H1 (cell line): Measurements from ENCODE around the gene OR4C6. TPM values are rescaled to one million over a fixed set of nuclear protein-coding genes. Genes with fewer than 3 reads are reported as not detected.

Source experiments
- CTCF ChIA-PET: fragments of 300-600 bp; sonication (Branson Sonifier 250); formaldehyde crosslinking; loops from one replicate; lab custom pipeline; 2021; ENCODE audit not compliant: partially characterized antibody; lab: Charles Lee
- POLR2A ChIA-PET: fragments of 300-600 bp; sonication (Branson Sonifier 250); formaldehyde crosslinking; loops from one replicate; lab custom pipeline; 2021; ENCODE audit warnings: inconsistent platforms; ENCODE audit not compliant: partially characterized antibody; lab: Charles Lee
- DNase-seq, 2 experiments: peaks; one replicate each; pipeline versions ENCODE4 v3.0.0 to v3.0.0-alpha.2; 2010 to 2022; ENCODE audit warnings: low spot score in 2 of 2, low read depth in 1 of 2, mixed read lengths in 1 of 2
- FAIRE-seq: peaks from 2 replicates; lab custom pipeline; 2011; peaks lifted over from hg19 to GRCh38; lab: Jason Lieb, UNC
- H2AFZ ChIP-seq: 2 replicates; pipeline ENCODE4 v1.8.1; 2012; ENCODE audit warnings: low read length, inconsistent platforms
- H2AK5ac ChIP-seq: 2 replicates; pipeline ENCODE4 v1.6.1; 2013; ENCODE audit warnings: low read depth, low read length
- H2BK120ac ChIP-seq: replicated peaks from 2 replicates; pipeline ENCODE3; 2013; ENCODE audit warnings: low read depth, low read length, inconsistent platforms
- H2BK12ac ChIP-seq: 2 replicates; pipeline ENCODE4 v1.6.1; 2013; ENCODE audit warnings: low read depth, low read length
- H2BK15ac ChIP-seq: 2 replicates; pipeline ENCODE4 v1.6.1; 2013; ENCODE audit warnings: low read length
- H2BK20ac ChIP-seq: 2 replicates; pipeline ENCODE4 v1.6.1; 2013; ENCODE audit warnings: low read length
- H2BK5ac ChIP-seq: 2 replicates; pipeline ENCODE4 v1.6.1; 2013; ENCODE audit warnings: low read depth, low read length
- H3K14ac ChIP-seq: 2 replicates; pipeline ENCODE4 v1.6.1; 2013; ENCODE audit warnings: inconsistent platforms; ENCODE audit not compliant: insufficient read length
- H3K18ac ChIP-seq: 2 replicates; pipeline ENCODE4 v1.6.1; 2013; ENCODE audit warnings: low read length; ENCODE audit errors: extremely low read depth
- H3K23ac ChIP-seq: 2 replicates; pipeline ENCODE4 v1.6.1; 2013; ENCODE audit warnings: inconsistent platforms; ENCODE audit not compliant: insufficient read length
- H3K23me2 ChIP-seq: 2 replicates; pipeline ENCODE4 v1.6.1; 2013; ENCODE audit warnings: low read depth, low read length
- H3K27ac ChIP-seq: 2 replicates; pipeline ENCODE4 v1.6.1; 2011; ENCODE audit warnings: low read depth, low read length, inconsistent platforms
- H3K27me3 ChIP-seq, 4 experiments: replicated peaks in 1 of 4; 1 replicate in 1 of 4; 2 replicates in 3 of 4; pipeline versions ENCODE4 v1.6.1 to v1.8.1; 2011 to 2013; ENCODE audit warnings: low read length in 3 of 4, mild to moderate bottlenecking in 3 of 4, inconsistent platforms in 2 of 4, mixed read lengths in 2 of 4, moderate library complexity in 1 of 4; ENCODE audit not compliant: control insufficient read depth in 3 of 4, insufficient read depth in 3 of 4; ENCODE audit errors: extremely low read depth in 1 of 4
- H3K36me3 ChIP-seq, 4 experiments: 2 replicates each; pipeline versions ENCODE4 v1.6.1 to v1.8.1; 2011 to 2013; ENCODE audit warnings: mild to moderate bottlenecking in 4 of 4, low read length in 3 of 4, moderate library complexity in 2 of 4, control low read depth in 1 of 4, inconsistent platforms in 1 of 4; ENCODE audit not compliant: insufficient read depth in 4 of 4, control insufficient read depth in 2 of 4
- H3K4ac ChIP-seq: replicated peaks from 2 replicates; pipeline ENCODE3; 2013; ENCODE audit warnings: low read length, low read depth, mixed read lengths, inconsistent platforms; ENCODE audit not compliant: insufficient read length
- H3K4me1 ChIP-seq, 4 experiments: replicated peaks in 1 of 4; 1 replicate in 1 of 4; 2 replicates in 3 of 4; pipeline versions ENCODE4 v1.6.1 to v1.8.1; 2011 to 2013; ENCODE audit warnings: low read length in 3 of 4, inconsistent platforms in 2 of 4, mixed read lengths in 1 of 4; ENCODE audit not compliant: insufficient read depth in 4 of 4, control insufficient read depth in 3 of 4
- H3K4me2 ChIP-seq, 2 experiments: 2 replicates each; pipeline versions ENCODE4 v1.6.1 to v1.8.1; 2011 to 2013; ENCODE audit warnings: low read depth in 2 of 2, low read length in 2 of 2, control low read depth in 1 of 2, inconsistent platforms in 1 of 2, mild to moderate bottlenecking in 1 of 2; ENCODE audit not compliant: insufficient read depth in 1 of 2
- H3K4me3 ChIP-seq, 4 experiments: fragments of 200-600, 300-600 bp in 1 of 4; sonication (generic), shearing (Covaris generic), sonication (Bioruptor Twin) in 1 of 4; 2 replicates each; pipeline versions ENCODE4 v1.5.1 to v1.8.1; 2011 to 2016; ENCODE audit warnings: low read length in 4 of 4, low read depth in 3 of 4, control low read depth in 2 of 4, inconsistent platforms in 2 of 4, mild to moderate bottlenecking in 2 of 4, mixed read lengths in 1 of 4, moderate library complexity in 1 of 4; ENCODE audit not compliant: insufficient read depth in 2 of 4; ENCODE audit errors: extremely low read depth in 1 of 4
- H3K56ac ChIP-seq: replicated peaks from 2 replicates; pipeline ENCODE3; 2013; ENCODE audit warnings: low read depth, mild to moderate bottlenecking, mixed read lengths, low read length, inconsistent platforms; ENCODE audit not compliant: insufficient read length
- H3K79me1 ChIP-seq: 2 replicates; pipeline ENCODE4 v1.6.1; 2013; ENCODE audit warnings: low read depth, low read length, control low read depth
- H3K79me2 ChIP-seq, 2 experiments: 2 replicates each; pipeline versions ENCODE4 v1.6.1 to v1.8.1; 2012 to 2013; ENCODE audit warnings: low read length in 2 of 2, mild to moderate bottlenecking in 2 of 2, inconsistent platforms in 1 of 2; ENCODE audit not compliant: insufficient read depth in 2 of 2, control insufficient read depth in 1 of 2
- H3K9ac ChIP-seq, 4 experiments: replicated peaks in 1 of 4; 1 replicate in 1 of 4; 2 replicates in 3 of 4; pipeline versions ENCODE4 v1.6.1 to v1.8.1; 2011 to 2013; ENCODE audit warnings: low read depth in 3 of 4, low read length in 3 of 4, control low read depth in 2 of 4, mild to moderate bottlenecking in 2 of 4, moderate library complexity in 2 of 4, inconsistent platforms in 1 of 4; ENCODE audit errors: extremely low read depth in 1 of 4
- H3K9me3 ChIP-seq, 2 experiments: 2 replicates each; pipeline versions ENCODE4 v1.6.1 to v1.8.1; 2012 to 2013; ENCODE audit warnings: mild to moderate bottlenecking in 2 of 2, moderate library complexity in 2 of 2, control low read depth in 1 of 2, inconsistent platforms in 1 of 2, low read depth in 1 of 2, low read length in 1 of 2, mixed read lengths in 1 of 2; ENCODE audit not compliant: insufficient read depth in 2 of 2
- H4K20me1 ChIP-seq, 2 experiments: replicated peaks in 1 of 2; 2 replicates each; pipeline versions ENCODE3 to v1.8.1; 2011 to 2013; ENCODE audit warnings: inconsistent platforms in 2 of 2, low read length in 2 of 2, mild to moderate bottlenecking in 1 of 2; ENCODE audit not compliant: insufficient read depth in 2 of 2, control insufficient read depth in 1 of 2
- H4K5ac ChIP-seq: 2 replicates; pipeline ENCODE4 v1.6.1; 2013; ENCODE audit warnings: low read length, low read depth, mixed read lengths, inconsistent platforms; ENCODE audit not compliant: insufficient read length
- H4K8ac ChIP-seq: 2 replicates; pipeline ENCODE4 v1.8.0; 2013; ENCODE audit warnings: mild to moderate bottlenecking, moderate library complexity, low read length, inconsistent platforms; ENCODE audit not compliant: insufficient read depth; ENCODE audit errors: extremely low read depth
- H4K91ac ChIP-seq: replicated peaks from 2 replicates; pipeline ENCODE3; 2013; ENCODE audit warnings: low read length, mixed read lengths, inconsistent platforms; ENCODE audit not compliant: insufficient read length
- ASH2L ChIP-seq: fragments of 200-600, 300-600 bp; sonication (generic); IDR thresholded peaks from one replicate; pipeline ENCODE4 v1.7.1; 2017; ENCODE audit warnings: low read length
- E2F6 ChIP-seq: IDR thresholded peaks from 2 replicates; pipeline ENCODE4 v1.6.1; 2012; ENCODE audit warnings: inconsistent platforms
- EGR1 ChIP-seq: IDR thresholded peaks from 2 replicates; pipeline ENCODE4 v1.6.1; 2011; ENCODE audit warnings: low read depth, low read length, borderline replicate concordance
- EZH2 ChIP-seq: fragments of 200-600 bp; sonication (generic); IDR thresholded peaks from 2 replicates; pipeline ENCODE4 v1.7.1; 2012; ENCODE audit warnings: low read depth, mild to moderate bottlenecking, moderate library complexity, low read length, inconsistent platforms; ENCODE audit not compliant: severe bottlenecking
- WGBS, 2 experiments: shearing (Covaris generic) in 1 of 2; methylation state at CpG; one replicate each; pipeline versions ENCODE4 v1.1.6 to v1.1.7; 2013 to 2015; ENCODE audit warnings: low lambda C conversion rate in 2 of 2, mixed read lengths in 2 of 2, inconsistent platforms in 1 of 2, low coverage in 1 of 2, missing lambda C conversion rate in 1 of 2; ENCODE audit not compliant: insufficient replicate concordance in 2 of 2, insufficient coverage in 1 of 2, insufficient read length in 1 of 2; ENCODE audit errors: extremely low coverage in 1 of 2, missing lambda C conversion rate in 1 of 2; 5-methylcytosine and 5-hydroxymethylcytosine counted together
- polyA plus RNA-seq, 7 experiments: library from polyadenylated mRNA; depleted of rRNA in 3 of 7; stranded (reverse) in 5 of 7; unstranded in 2 of 7; fragments of >200 nt in 5 of 7; fragments of 200-250 nt in 2 of 7; gene quantifications; 1 replicate in 5 of 7; 2 replicates in 1 of 7; 4 replicates in 1 of 7; pipeline versions ENCODE4 v1.2.1 to v1.2.3, GENCODE V29; 2011 to 2013; ENCODE audit warnings: missing spikeins in 2 of 7, mixed read lengths in 2 of 7
- total RNA-seq: library from RNA; stranded (reverse); fragmentation: NEBNext Ultra II Directional; extraction: Animal tissue kit (Norgen Biotek cat#: 25700); gene quantifications from 2 replicates; pipeline ENCODE4 v1.2.1, GENCODE V29; 2021

The OR4C6 gene
- total and polyA plus RNA-seq, 2 of the 8 experiments (the other 6 are each of a cell fraction or from before 2014, with no cell fraction given) = not detected

- TF ChIP-seq EGR1 (no peak), EZH2 (no peak), ASH2L (no peak), E2F6 (no peak)
- Histone ChIP-seq H2BK120ac (no peak overlapping the region), H4K5ac (no peak overlapping the region), H2BK5ac (no peak overlapping the region), H4K20me1 (no peaks in the 10 kb centered on the region), H3K18ac (no peak overlapping the region), H3K23ac (no peak overlapping the region), H3K56ac (no peak overlapping the region), H2BK20ac (no peak overlapping the region), H3K9ac (no peak overlapping the region), H2AFZ (no peak overlapping the region), H3K9me3 (peaks cover 5 to 10% of the 10 kb centered on the region in 2 experiments; a peak in 3 of 4 replicates), H3K27me3 (no peaks in the 10 kb centered on the region), H2BK15ac (no peak overlapping the region), H3K23me2 (no peaks in the 10 kb centered on the region), H3K27ac (no peak overlapping the region), H3K36me3 (no peaks in the 10 kb centered on the region), H3K4me3 (no peak overlapping the region), H3K4me2 (no peak overlapping the region), H4K8ac (no peak overlapping the region), H3K4ac (no peak overlapping the region), H2AK5ac (no peak overlapping the region), H3K4me1 (no peaks in the 10 kb centered on the region), H4K91ac (no peak overlapping the region), H2BK12ac (no peak overlapping the region), H3K79me1 (no peaks in the 10 kb centered on the region), H3K14ac (no peak overlapping the region), H3K79me2 (no peaks in the 10 kb centered on the region)
- ChIA-PET POLR2A (no interaction called here), CTCF (no interaction called here)
- no peak for FAIRE-seq
- DNase-seq = no peak
- 100% methylated on average over 1 of the region's 1 CpG; no CpG with 5 or more reads in 1 of the 2 experiments for WGBS, 2 experiments
Observed at GRCh38 chr11:55624531-55624930, 37.5 kb upstream of the OR4C6 start.
